Cardiac ventricle fibroblast (primary cell): ENCODE measurements around the gene IRS2. TPM values are rescaled to one million over a fixed set of nuclear protein-coding genes. Genes with fewer than 3 reads are reported as not detected.

Experiments used
- total RNA-seq: library from RNA; depleted of rRNA; stranded (reverse); fragments of >200 nt; gene quantifications from 2 replicates; pipeline ENCODE4 v1.2.3, GENCODE V29; 2015

Gene IRS2, protein sequence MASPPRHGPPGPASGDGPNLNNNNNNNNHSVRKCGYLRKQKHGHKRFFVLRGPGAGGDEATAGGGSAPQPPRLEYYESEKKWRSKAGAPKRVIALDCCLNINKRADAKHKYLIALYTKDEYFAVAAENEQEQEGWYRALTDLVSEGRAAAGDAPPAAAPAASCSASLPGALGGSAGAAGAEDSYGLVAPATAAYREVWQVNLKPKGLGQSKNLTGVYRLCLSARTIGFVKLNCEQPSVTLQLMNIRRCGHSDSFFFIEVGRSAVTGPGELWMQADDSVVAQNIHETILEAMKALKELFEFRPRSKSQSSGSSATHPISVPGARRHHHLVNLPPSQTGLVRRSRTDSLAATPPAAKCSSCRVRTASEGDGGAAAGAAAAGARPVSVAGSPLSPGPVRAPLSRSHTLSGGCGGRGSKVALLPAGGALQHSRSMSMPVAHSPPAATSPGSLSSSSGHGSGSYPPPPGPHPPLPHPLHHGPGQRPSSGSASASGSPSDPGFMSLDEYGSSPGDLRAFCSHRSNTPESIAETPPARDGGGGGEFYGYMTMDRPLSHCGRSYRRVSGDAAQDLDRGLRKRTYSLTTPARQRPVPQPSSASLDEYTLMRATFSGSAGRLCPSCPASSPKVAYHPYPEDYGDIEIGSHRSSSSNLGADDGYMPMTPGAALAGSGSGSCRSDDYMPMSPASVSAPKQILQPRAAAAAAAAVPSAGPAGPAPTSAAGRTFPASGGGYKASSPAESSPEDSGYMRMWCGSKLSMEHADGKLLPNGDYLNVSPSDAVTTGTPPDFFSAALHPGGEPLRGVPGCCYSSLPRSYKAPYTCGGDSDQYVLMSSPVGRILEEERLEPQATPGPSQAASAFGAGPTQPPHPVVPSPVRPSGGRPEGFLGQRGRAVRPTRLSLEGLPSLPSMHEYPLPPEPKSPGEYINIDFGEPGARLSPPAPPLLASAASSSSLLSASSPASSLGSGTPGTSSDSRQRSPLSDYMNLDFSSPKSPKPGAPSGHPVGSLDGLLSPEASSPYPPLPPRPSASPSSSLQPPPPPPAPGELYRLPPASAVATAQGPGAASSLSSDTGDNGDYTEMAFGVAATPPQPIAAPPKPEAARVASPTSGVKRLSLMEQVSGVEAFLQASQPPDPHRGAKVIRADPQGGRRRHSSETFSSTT (N-terminal part only)
- 14.3 and 17.4 TPM in 2 replicates for total RNA-seq

DNA sequence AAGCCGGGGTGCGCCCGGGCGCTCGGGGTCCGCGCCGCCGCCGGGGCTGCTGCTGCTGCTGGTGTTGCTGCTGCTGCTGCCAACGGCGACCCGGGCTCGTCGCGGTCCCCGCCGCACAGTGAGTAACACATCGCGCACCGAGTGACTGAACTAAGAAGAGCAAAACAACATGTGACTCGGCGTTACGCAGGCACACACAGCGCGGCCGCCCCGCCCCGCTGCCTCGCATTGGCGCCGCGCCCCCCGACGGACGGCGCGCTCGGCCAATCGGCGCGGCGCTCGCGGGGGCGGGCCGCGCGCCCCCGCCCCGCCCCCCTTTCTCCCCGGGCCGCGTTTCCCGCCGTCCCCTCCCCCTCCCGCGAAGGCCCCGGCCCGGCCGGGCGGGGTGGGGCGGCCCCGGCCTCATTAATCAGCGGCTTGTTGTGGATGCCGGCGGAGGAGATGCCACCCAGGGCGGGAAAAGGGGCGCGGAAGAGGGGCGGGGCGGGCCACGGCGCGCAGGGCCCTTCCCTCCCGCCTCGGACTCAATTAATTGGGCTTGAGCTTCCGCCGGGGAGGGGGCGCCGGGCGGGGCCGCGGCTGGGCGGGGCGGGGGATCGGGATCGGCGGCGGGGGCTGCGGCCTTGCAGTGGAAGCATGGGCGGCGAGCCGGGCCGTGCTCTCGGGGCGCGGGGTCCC, at the start of gene IRS2:
IRS2 (minus strand) TSS at position 127 of the 678 bp plus-strand sequence. CDS start 530 bp downstream, outside the sequence.

